Activated CD8-positive, alpha-beta memory T cell treated with anti-CD3 and anti-CD28 coated beads for 36 hours (primary cell): ENCODE data around the gene TSHZ2. TPM values are rescaled to one million over a fixed set of nuclear protein-coding genes. Genes with fewer than 3 reads are reported as not detected.

ENCODE experiments used
- CTCF ChIA-PET: fragments of 350-600 bp; sonication (Branson Sonifier 250); formaldehyde crosslinking; loops from one replicate; lab custom pipeline; 2021; ENCODE audit warnings: antibody characterized with exemption; lab: Charles Lee
- POLR2A ChIA-PET: fragments of 350-600 bp; sonication (Branson Sonifier 250); formaldehyde crosslinking; loops from one replicate; lab custom pipeline; 2021; ENCODE audit warnings: antibody characterized with exemption; lab: Charles Lee
- total RNA-seq, 2 experiments: library from RNA; stranded (reverse); gene quantifications; one replicate each; pipeline ENCODE4 v1.2.3, GENCODE V29; 2021

The TSHZ2 gene
- total RNA-seq, 2 experiments from 2014 or later = 0.76 to 1.4 TPM

DNA sequence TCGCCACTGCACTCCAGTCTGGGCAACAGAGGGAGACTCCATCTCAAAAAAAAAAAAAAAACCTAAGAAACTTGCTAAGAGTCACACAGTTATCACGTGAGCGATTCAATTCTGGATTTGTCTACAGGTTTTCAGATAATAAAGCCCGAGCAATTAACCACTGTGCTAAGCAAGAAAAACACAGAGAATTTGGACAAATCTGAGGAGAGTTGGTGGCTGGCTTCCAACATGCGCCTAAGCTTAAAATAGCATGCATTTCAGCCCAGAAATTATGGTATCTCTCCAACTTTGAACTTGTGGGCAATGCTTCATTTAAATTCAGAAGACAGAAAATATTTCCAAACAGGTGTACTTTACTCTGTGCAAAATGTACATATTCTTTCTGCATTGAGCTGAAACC, 232.9 kb downstream of the TSHZ2 start:
- CTCF ChIA-PET = interaction anchor here (0.7 kb wide), 1 partner anchor 438 kb away, joined by 3 read pairs; no protein-coding TSS in a partner anchor
- POLR2A ChIA-PET = no interaction called here

DNA sequence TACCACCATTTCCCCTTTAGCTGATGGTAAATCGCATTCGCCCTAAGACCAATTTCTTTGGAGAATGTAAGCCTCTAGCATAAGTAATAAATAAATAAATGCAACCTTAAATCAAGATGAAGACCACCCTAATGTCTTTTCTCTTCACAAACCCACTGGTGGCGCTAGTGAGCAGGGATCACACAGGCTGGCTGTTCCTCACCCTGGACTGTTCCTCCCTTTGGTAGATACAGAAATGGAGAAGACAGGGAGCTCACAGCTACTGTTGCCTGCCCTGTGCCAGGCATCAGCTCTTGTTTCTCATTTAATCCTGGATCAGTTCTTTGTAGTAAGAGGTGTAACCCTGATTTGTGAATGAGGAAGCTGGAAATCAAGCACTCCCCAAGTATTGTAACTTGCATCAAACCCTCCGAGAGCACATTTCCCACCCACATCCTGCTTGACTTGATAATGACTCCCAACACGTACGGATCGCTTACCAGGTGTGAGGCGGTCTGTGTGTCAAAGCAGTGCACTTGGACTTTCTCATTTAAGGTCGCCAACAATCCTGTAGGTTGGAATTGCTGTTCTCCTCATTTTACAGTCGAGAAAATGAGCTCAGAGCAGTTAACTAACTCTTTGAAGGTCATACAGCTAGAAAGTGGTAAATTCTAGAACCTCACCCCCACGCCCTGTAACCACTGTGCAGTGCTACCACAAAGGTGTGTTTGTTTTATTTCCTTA, 236.1 kb downstream of the TSHZ2 start:
- ChIA-PET POLR2A (interaction anchor here (0.7 kb wide), 1 partner anchor 417 kb away, joined by 3 read pairs; no protein-coding TSS in a partner anchor), CTCF (interaction anchor here (0.6 kb wide), 1 partner anchor 865 kb away, joined by 3 read pairs; no protein-coding TSS in a partner anchor)

DNA sequence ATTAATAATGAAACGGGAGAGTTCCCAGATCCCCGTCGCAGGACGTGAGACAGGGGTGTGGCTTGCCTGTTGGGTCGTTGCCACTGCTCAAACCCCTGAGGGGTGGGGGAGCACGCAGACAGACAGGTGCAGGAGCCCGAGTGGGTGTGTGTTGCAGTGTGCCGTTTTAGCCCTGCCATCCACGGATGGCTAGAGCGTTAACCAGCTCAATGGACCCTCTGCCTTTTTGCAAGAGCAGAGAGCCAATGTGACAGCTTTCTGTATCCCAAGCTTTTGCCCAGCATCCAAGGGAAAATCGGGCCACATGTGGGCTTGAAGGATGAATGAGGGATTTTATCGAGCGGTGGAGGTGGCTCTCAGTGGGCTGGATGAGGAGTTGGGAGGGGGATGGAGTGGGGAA, 237.9 kb downstream of the TSHZ2 start:
- CTCF ChIA-PET = no interaction called here

DNA sequence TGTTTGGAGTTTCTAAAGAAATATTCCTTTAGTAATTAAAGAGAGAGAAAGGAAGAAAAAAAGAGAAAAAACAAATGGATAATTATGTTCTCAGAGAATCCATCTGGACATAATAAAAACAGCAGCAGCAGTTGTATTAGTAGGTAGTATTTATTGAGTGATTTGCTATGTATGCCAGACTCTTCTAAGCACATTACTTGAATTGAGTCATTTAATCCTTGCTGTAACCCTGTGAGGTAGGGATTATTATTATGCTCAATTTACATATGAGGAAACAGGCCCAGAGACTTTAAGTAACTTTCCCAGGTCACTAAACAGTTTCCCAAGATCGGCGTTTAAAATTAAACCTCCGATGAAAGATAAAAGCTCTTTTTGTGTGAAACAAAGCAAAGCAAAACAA, 238.8 kb downstream of the TSHZ2 start:
- ChIA-PET CTCF (no interaction called here), POLR2A (no interaction called here)

More for the DNA sequence above, 237.9 kb downstream of the TSHZ2 start:
- POLR2A ChIA-PET = no interaction called here

- POLR2A ChIA-PET = no interaction called here
- CTCF ChIA-PET = no interaction called here
Observed at GRCh38 chr20:53212018-53212417, 239.9 kb downstream of the TSHZ2 start.

- ChIA-PET POLR2A (no interaction called here), CTCF (no interaction called here)
Observed at GRCh38 chr20:53214392-53214791, 242.2 kb downstream of the TSHZ2 start.

DNA sequence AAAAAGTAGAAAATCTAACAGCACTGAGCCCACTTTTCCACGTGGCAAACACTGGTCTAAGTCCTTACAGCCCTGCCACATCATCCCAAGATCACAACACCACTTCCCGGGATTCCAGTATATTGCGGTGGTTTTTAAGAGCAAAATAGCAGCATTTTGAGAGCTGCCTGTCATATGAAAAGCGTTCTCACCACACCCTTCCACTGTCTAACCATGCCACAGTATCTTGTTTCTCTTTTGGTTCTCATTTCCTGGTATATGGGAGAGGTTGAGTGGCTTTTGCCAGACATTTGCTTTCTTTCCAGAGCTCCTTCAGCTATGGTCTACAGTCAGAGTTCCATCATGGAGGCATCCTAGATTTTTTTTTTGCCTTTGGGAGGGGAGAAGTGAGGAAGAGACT, 243.0 kb downstream of the TSHZ2 start:
- ChIA-PET POLR2A (no interaction called here), CTCF (interaction anchor here (0.6 to 0.7 kb wide), 3 partner anchors 42 to 1845 kb away, joined by 3 to 4 read pairs (median 3); no protein-coding TSS in a partner anchor)

GRCh38 chr20:53216478-53216855, 244.3 kb downstream of the TSHZ2 start:
- CTCF ChIA-PET = interaction anchor here (0.9 to 1.4 kb wide), 4 partner anchors 9 to 331 kb away, joined by 3 to 5 read pairs (median 4); no protein-coding TSS in a partner anchor
- POLR2A ChIA-PET = no interaction called here

GRCh38 chr20:53216856-53217576, 244.9 kb downstream of the TSHZ2 start:
- ChIA-PET POLR2A (no interaction called here), CTCF (interaction anchor here (0.9 to 1.4 kb wide), 4 partner anchors 9 to 331 kb away, joined by 3 to 5 read pairs (median 4); no protein-coding TSS in a partner anchor)

DNA sequence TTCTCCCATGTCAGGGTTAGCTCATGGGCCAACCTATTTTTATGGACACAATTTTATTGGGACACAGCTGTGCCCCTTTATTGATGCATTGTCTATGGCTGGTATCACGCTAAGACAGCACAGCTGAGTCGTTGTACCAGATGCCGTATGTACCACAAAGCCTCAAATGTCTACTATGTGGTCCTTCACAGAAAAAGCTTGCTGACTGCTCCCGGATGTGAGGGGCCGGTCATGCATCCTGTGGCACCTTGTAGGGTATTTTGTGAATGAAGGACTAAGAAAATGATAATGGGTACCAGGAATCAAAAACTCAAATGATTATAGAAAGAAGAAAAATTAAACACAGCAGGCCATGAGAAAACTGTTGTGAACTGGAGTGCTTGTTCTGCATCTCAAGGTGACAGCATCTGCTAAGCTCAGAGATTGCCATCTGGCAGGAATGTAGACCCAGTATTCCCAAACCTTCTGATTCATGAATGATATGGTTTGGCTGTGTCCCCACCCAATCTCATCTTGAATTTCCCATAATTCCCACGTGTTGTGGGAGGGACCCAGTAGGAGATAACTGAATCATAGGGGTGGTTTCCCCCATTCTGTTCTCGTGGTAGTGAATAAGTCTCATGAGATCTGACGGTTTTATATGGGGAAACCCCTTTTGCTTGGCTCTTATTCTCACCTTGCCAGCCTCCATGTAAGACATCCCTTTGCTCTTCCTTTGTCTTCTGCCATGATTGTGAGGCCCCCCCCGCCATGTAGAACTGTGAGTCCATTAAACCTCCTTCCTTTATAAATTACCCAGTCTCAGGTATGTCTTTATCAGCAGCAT, 248.5 kb downstream of the TSHZ2 start:
- ChIA-PET CTCF (no interaction called here), POLR2A (no interaction called here)

DNA sequence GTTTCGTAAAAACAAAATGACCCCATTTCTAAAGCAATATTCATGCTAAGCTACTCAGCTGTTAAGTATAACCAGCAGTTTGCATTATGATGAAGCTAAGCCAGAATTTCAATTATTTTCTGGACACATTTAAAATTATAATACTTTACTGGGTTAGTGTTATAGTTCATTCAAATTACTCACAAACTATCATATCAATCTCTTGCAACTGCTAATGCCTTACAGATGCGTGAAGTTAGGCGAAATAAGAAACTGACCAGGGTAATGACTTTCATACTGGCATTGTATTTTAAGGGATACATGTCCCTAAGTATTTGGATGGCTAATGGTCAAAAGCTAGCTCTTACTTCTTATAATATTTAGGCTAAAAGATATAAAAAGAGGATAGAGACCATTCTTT, 249.6 kb downstream of the TSHZ2 start:
- ChIA-PET POLR2A (no interaction called here), CTCF (no interaction called here)

DNA sequence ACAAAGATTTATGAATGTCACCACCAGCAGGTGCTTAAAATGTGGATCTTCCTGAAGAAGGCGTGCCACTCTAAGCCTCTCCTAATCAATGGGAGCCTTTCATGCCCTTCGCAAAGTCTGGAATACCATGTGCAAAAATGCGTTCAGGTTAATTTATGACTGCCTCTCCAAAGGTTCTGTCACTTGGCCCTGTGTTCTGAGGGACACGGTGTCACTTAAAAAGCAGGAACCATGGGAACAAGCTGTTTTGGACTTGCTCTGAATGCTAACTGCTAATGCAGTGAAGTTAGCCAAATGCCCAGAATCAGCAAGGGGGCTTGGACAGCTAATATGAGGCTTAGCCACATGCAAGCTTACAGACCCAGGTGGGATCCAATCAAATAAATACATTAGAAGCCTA, 250.3 kb downstream of the TSHZ2 start:
- CTCF ChIA-PET = no interaction called here
- POLR2A ChIA-PET = no interaction called here

GRCh38 chr20:53222932-53223331, 250.8 kb downstream of the TSHZ2 start:
- POLR2A ChIA-PET = no interaction called here
- CTCF ChIA-PET = no interaction called here

- ChIA-PET CTCF (no interaction called here), POLR2A (no interaction called here)
Observed at GRCh38 chr20:53223626-53224172, 251.5 kb downstream of the TSHZ2 start.

GRCh38 chr20:53224851-53225250, 252.7 kb downstream of the TSHZ2 start:
- CTCF ChIA-PET = no interaction called here
- POLR2A ChIA-PET = no interaction called here

- CTCF ChIA-PET = no interaction called here
- POLR2A ChIA-PET = no interaction called here
Observed at GRCh38 chr20:53226826-53227225, 254.7 kb downstream of the TSHZ2 start.

DNA sequence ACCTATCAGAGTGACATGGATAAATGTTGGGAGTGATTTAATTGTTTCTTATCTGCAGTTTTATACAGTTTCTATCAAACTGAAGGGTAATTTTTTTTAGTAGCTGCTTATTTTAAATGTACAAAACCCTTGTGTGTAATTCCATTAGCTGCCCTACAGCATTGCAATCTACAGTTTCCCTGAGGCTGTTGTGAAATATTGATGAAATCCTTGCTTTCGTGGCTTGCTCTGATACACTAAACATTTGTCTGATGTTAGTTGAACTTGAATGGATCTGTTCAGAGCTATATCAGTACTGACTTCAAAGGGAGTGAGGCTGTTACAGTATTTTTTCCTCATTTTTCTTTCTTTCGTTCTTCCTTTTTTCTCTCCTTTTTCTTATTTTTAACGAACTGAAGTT, 255.4 kb downstream of the TSHZ2 start:
- POLR2A ChIA-PET = no interaction called here
- CTCF ChIA-PET = interaction anchor here (0.6 kb wide), 1 partner anchor 56 kb away, joined by 3 read pairs; no protein-coding TSS in a partner anchor

DNA sequence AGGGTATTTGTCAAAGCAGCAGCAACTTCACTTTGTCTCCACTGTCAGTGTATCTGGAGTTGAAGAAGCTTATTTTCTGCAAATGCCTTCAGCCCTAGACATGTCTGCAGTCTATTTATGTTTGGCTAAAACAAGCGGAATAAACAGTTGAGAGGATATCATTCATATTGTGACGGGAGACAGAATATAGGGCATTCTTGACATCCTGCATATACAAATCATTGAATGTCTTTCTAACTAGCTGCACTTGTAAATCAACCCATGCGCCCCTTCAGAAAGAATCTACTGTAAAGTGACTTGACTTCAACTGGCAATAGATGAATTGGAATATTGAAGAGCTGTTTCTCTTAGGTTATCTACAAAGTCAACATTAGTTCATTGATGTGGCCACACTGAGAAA, 258.9 kb downstream of the TSHZ2 start:
- CTCF ChIA-PET = no interaction called here
- POLR2A ChIA-PET = interaction anchor here (0.6 kb wide), 1 partner anchor 19 kb away, joined by 4 read pairs; no protein-coding TSS in a partner anchor

GRCh38 chr20:53237461-53237860, 265.3 kb downstream of the TSHZ2 start:
- POLR2A ChIA-PET = no interaction called here

More at GRCh38 chr20:53237461-53237860, 265.3 kb downstream of the TSHZ2 start:
- CTCF ChIA-PET = no interaction called here
